Measurements from ENCODE around the gene PPAN.

The PPAN gene

GRCh38 chr19:10116866-10117616 lies 10.9 kb downstream of the PPAN start:
- Histone ChIP-seq H3K4me2 (peak overlapping the region; percentile 99), H3K36me3 (peaks cover 59% of the 10 kb centered on the region), H4K20me1 (peaks cover 73% of the 10 kb centered on the region), H3K27ac (peak overlapping the region; percentile 30; the same call in 1 of the 2 replicates), H3K4me1 (peaks cover 88% of the 10 kb centered on the region), H3K27me3 (no peaks in the 10 kb centered on the region), H3K9me3 (no peaks in the 10 kb centered on the region), H3K9ac (peak overlapping the region; percentile 95; the same call in 1 of the 2 replicates), H3K4me3 (peak overlapping the region; percentile 93; the same call in 1 of the 2 replicates)
- no peak for TF ChIP-seq Cebpa-rat (IDR thresholded peaks at IDR 0.05)

DNA sequence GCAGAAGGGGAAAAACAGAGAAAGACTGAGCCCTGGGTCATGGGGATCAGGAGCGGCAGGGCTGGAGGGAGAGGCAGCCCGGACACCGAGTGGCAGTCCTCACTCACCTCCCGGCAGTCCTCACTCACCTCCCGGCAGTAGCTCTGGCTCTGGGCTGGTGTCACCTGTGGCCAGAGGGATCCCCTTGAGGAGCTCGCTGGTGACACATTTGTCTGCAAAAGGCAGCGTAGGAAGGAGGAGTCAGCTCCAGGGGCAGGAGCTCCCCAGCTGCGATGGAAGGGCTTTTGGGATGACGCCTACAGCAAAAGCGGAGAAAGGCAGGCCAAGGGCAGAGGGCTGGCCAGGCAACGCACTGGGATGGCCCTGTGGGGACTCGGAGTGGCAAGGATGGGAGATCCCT lies 12.8 kb downstream of the PPAN start:
- peak overlapping the region; percentile 99 for H3K4me2 ChIP-seq
- H3K9me3 ChIP-seq = no peaks in the 10 kb centered on the region
- no peak for TF ChIP-seq Cebpa-rat (IDR thresholded peaks at IDR 0.05)
- no peaks in the 10 kb centered on the region for H3K27me3 ChIP-seq
- peak overlapping the region; percentile 93 for H3K4me3 ChIP-seq
- H3K9ac ChIP-seq = peak overlapping the region; percentile 95
- H3K4me1 ChIP-seq = peaks cover 88% of the 10 kb centered on the region
- peaks cover 56% of the 10 kb centered on the region for H3K36me3 ChIP-seq
- H4K20me1 ChIP-seq = peaks cover 55% of the 10 kb centered on the region
- H3K27ac ChIP-seq = peak overlapping the region; percentile 94

DNA sequence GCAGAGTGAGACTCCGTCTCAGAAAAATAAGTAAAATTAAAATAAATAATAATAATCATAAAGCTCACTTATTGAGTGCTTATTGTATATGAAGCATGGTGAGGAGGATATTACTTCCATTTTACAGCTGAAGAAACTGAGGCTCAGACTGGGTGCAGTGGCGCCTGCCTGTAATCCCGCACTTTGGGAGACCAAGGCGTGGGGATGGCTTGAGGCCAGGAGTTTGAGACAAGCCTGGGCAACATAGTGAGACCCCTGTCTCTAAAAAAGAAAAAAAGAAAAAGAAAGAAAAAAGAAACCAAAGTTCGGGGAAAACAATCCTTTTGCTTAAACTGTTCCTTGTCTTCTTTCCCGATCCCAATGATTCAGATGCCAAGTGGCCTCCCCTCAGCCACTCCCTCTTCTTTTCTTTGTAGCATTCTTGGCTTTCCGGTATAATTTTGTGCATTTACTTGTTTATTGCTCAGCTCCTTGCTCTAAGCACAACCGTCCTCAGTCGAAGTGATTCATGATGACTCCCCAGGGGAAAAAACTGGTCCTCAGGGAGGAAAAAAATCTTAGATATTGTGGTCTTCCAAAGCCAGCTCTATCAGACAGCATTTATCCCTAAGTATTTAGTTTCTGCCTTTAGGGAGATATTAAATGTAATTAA lies 14.5 kb downstream of the PPAN start:
- H3K4me1 ChIP-seq = peaks cover 93% of the 10 kb centered on the region
- no peaks in the 10 kb centered on the region for H3K27me3 ChIP-seq
- peak overlapping the region; percentile 84 for H3K4me2 ChIP-seq
- H4K20me1 ChIP-seq = peaks cover 38% of the 10 kb centered on the region
- H3K36me3 ChIP-seq = peaks cover 55% of the 10 kb centered on the region
- peak overlapping the region; percentile 42; the same call in 1 of the 2 replicates for H3K9ac ChIP-seq
- TF ChIP-seq Cebpa-rat (IDR thresholded peaks at IDR 0.05) = no peak
- no peaks in the 10 kb centered on the region for H3K9me3 ChIP-seq
- peak overlapping the region; percentile 94 for H3K27ac ChIP-seq
- no peak overlapping the region for H3K4me3 ChIP-seq

- Histone ChIP-seq H3K4me2 (peak overlapping the region; percentile 84), H3K27me3 (no peaks in the 10 kb centered on the region), H3K4me3 (no peak overlapping the region), H3K36me3 (peaks cover 41% of the 10 kb centered on the region), H3K9me3 (no peaks in the 10 kb centered on the region), H3K27ac (peak overlapping the region; percentile 94), H3K4me1 (peaks cover 93% of the 10 kb centered on the region), H4K20me1 (peaks cover 24% of the 10 kb centered on the region), H3K9ac (0 out of 2 replicates have a peak overlapping the region, but pooled peaks have one; percentile 9)
- no peak for TF ChIP-seq Cebpa-rat (IDR thresholded peaks at IDR 0.05)
Observed at GRCh38 chr19:10122045-10122444, 15.9 kb downstream of the PPAN start.

- H3K36me3 ChIP-seq = peaks cover 43% of the 10 kb centered on the region
- H3K4me3 ChIP-seq = no peak overlapping the region
- peaks cover 96% of the 10 kb centered on the region for H3K4me1 ChIP-seq
- peak overlapping the region; percentile 83 for H3K4me2 ChIP-seq
- H3K9ac ChIP-seq = no peak overlapping the region; the same call in 1 of the 2 replicates
- H3K27ac ChIP-seq = peak overlapping the region; percentile 86
- H4K20me1 ChIP-seq = no peaks in the 10 kb centered on the region; the same call in 1 of the 2 replicates
- TF ChIP-seq Cebpa-rat (IDR thresholded peaks at IDR 0.05) = no peak
- H3K9me3 ChIP-seq = no peaks in the 10 kb centered on the region
- no peaks in the 10 kb centered on the region for H3K27me3 ChIP-seq
Observed at GRCh38 chr19:10124429-10124828, 18.3 kb downstream of the PPAN start.

GRCh38 chr19:10126213-10126639 lies 20.1 kb downstream of the PPAN start:
- Histone ChIP-seq H3K27me3 (no peaks in the 10 kb centered on the region), H3K9me3 (no peaks in the 10 kb centered on the region), H3K27ac (peak overlapping the region; percentile 86), H3K4me1 (peaks cover 100% of the 10 kb centered on the region), H3K4me3 (no peak overlapping the region), H3K36me3 (peaks cover 61% of the 10 kb centered on the region), H3K9ac (peak overlapping the region; percentile 69; the same call in 1 of the 2 replicates), H4K20me1 (no peaks in the 10 kb centered on the region), H3K4me2 (peak overlapping the region; percentile 83)
- 0 out of 2 replicates have a peak, but pooled peaks have one; percentile 30 for TF ChIP-seq Cebpa-rat (IDR thresholded peaks at IDR 0.05)

DNA sequence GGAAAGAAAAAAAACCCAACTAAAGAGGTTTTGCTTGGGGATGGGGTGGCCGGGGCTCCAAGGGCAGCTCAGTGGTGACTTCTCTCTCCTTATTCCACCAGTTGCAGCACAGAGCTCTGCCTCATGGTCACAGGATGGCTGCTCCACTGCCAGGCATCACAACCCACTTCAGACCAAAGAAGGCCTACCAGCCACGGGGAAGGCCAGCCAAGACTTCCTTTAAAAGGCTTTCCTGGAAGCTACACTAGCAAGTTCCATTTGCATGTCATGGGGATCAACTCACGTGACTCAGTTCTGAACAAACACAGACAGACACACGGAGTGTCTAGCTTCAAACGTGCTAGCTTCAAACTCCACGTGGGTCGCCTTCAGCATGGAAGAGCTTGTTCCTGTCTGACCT lies 26.7 kb downstream of the PPAN start:
- Histone ChIP-seq H4K20me1 (no peaks in the 10 kb centered on the region), H3K4me3 (0 out of 2 replicates have a peak overlapping the region, but pooled peaks have one; percentile 7), H3K9ac (no peak overlapping the region), H3K4me1 (peaks cover 100% of the 10 kb centered on the region), H3K36me3 (peaks cover 98% of the 10 kb centered on the region), H3K9me3 (0 out of 2 replicates have a peak, but pooled peaks cover 4% of the 10 kb centered on the region), H3K27ac (peak overlapping the region; percentile 86), H3K4me2 (peak overlapping the region; percentile 78), H3K27me3 (no peaks in the 10 kb centered on the region)
- TF ChIP-seq Cebpa-rat (IDR thresholded peaks at IDR 0.05) = no peak

- TF ChIP-seq Cebpa-rat (IDR thresholded peaks at IDR 0.05) = no peak
- Histone ChIP-seq H3K27ac (peak overlapping the region; percentile 86), H4K20me1 (no peaks in the 10 kb centered on the region), H3K27me3 (no peaks in the 10 kb centered on the region), H3K9me3 (0 out of 2 replicates have a peak, but pooled peaks cover 4% of the 10 kb centered on the region), H3K36me3 (peaks cover 98% of the 10 kb centered on the region), H3K4me3 (no peak overlapping the region), H3K4me1 (peaks cover 100% of the 10 kb centered on the region), H3K9ac (peak overlapping the region; percentile 57; the same call in 1 of the 2 replicates), H3K4me2 (peak overlapping the region; percentile 78)
Observed at GRCh38 chr19:10133596-10133995, 27.4 kb downstream of the PPAN start.

- H3K4me1 ChIP-seq = peaks cover 100% of the 10 kb centered on the region
- no peak overlapping the region for H3K4me3 ChIP-seq
- no peaks in the 10 kb centered on the region for H3K27me3 ChIP-seq
- peaks cover 98% of the 10 kb centered on the region for H3K36me3 ChIP-seq
- 0 out of 2 replicates have a peak, but pooled peaks cover 4% of the 10 kb centered on the region for H3K9me3 ChIP-seq
- H3K4me2 ChIP-seq = peak overlapping the region; percentile 78
- H4K20me1 ChIP-seq = no peaks in the 10 kb centered on the region
- H3K27ac ChIP-seq = peak overlapping the region; percentile 86
- peak overlapping the region; percentile 57; the same call in 1 of the 2 replicates for H3K9ac ChIP-seq
- no peak for TF ChIP-seq Cebpa-rat (IDR thresholded peaks at IDR 0.05)
Observed at GRCh38 chr19:10134040-10134439, 27.9 kb downstream of the PPAN start.
